GM12874 (cell line): ENCODE results near the gene CACNB1.

Experiments
- CTCF ChIP-seq: IDR thresholded peaks from 2 replicates; pipeline ENCODE4 v1.5.1; 2011; ENCODE audit warnings: low read depth, mild to moderate bottlenecking, control low read depth, low read length, moderate library complexity; ENCODE audit not compliant: insufficient read depth

CACNB1 gene

GRCh38 chr17:39165178-39165840, 32.2 kb downstream of the CACNB1 start:
- no peak for TF ChIP-seq CTCF

GRCh38 chr17:39164675-39165143, 32.8 kb downstream of the CACNB1 start:
- peak; percentile 93 for TF ChIP-seq CTCF

GRCh38 chr17:39161962-39162361, 35.5 kb downstream of the CACNB1 start:
- TF ChIP-seq CTCF, result no peak

GRCh38 chr17:39158623-39159022, 38.8 kb downstream of the CACNB1 start:
- TF ChIP-seq CTCF, result no peak

GRCh38 chr17:39156491-39156890, 41.0 kb downstream of the CACNB1 start:
- TF ChIP-seq CTCF, result no peak

- no peak for TF ChIP-seq CTCF
These were observed 41.8 kb downstream of the CACNB1 start for GRCh38 chr17:39155654-39156053.

- TF ChIP-seq CTCF, result no peak
These were observed 43.8 kb downstream of the CACNB1 start for GRCh38 chr17:39153599-39154051.
